T-cell (primary cell): Measurements from ENCODE around the gene C16orf54. TPM values are rescaled to one million over a fixed set of nuclear protein-coding genes. Genes with fewer than 3 reads are reported as not detected.
"Not testable (repeated sequence)": the region's sequence is repeated elsewhere in the genome, so short reads cannot be mapped to it uniquely, and the experiment has no call there.

Experiments
- ATAC-seq, 4 experiments: fragments of 200-7000 bp in 3 of 4; fragments of 150-1000 bp in 1 of 4; cut with Tn5 transposase; replicated peaks in 1 of 4; 1 replicate in 3 of 4; 2 replicates in 1 of 4; pipeline ENCODE4 v1.10.0; 2021; ENCODE audit warnings: moderate library complexity in 3 of 4, mild to moderate bottlenecking in 2 of 4, moderate number of reproducible peaks in 1 of 4
- CTCF ChIA-PET, 2 donors: fragments of 300-600 bp; sonication (Branson Sonifier 250); formaldehyde crosslinking; loops; one replicate each; lab custom pipeline; 2022; ENCODE audit warnings: antibody characterized with exemption in 2 of 2; lab: Charles Lee
- POLR2A ChIA-PET, 2 donors: fragments of 300-600 bp; sonication (Branson Sonifier 250); formaldehyde crosslinking; loops; one replicate each; lab custom pipeline; 2022; ENCODE audit warnings: antibody characterized with exemption in 2 of 2; lab: Charles Lee
- DNase-seq, 35 experiments: peaks; one replicate each; pipeline versions ENCODE4 v3.0.0 to v3.0.0-alpha.2; 2013 to 2023
- H3K27ac ChIP-seq: one replicate; pipeline ENCODE4 v1.5.1; 2013; ENCODE audit warnings: low read length
- H3K27me3 ChIP-seq, 2 experiments: replicated peaks in 1 of 2; 1 replicate in 1 of 2; 2 replicates in 1 of 2; pipeline versions ENCODE4 v1.6.1 to v1.7.0; 2013; ENCODE audit warnings: low read length in 1 of 2, mixed read lengths in 1 of 2; ENCODE audit not compliant: control insufficient read depth in 2 of 2, insufficient read depth in 2 of 2; ENCODE audit errors: extremely low read depth in 1 of 2
- H3K36me3 ChIP-seq, 2 donors: 1 replicate in 1 of 2; 2 replicates in 1 of 2; pipeline versions ENCODE4 v1.6.1 to v1.7.0; 2013; ENCODE audit warnings: low read length in 1 of 2; ENCODE audit not compliant: control insufficient read depth in 2 of 2, insufficient read depth in 1 of 2; ENCODE audit errors: extremely low read depth in 1 of 2
- H3K4me1 ChIP-seq, 2 experiments: 1 replicate in 1 of 2; 2 replicates in 1 of 2; pipeline versions ENCODE4 v1.6.1 to v1.7.0; 2013; ENCODE audit warnings: low read length in 2 of 2, mixed read lengths in 1 of 2; ENCODE audit not compliant: insufficient read depth in 2 of 2, control insufficient read depth in 1 of 2; ENCODE audit errors: extremely low read depth in 1 of 2
- H3K4me3 ChIP-seq, 2 donors: 1 replicate in 1 of 2; 2 replicates in 1 of 2; pipeline versions ENCODE4 v1.5.1 to v1.7.0; 2013; ENCODE audit warnings: mild to moderate bottlenecking in 2 of 2, low read length in 1 of 2, moderate library complexity in 1 of 2; ENCODE audit not compliant: control insufficient read depth in 1 of 2; ENCODE audit errors: extremely low read depth in 1 of 2
- H3K9me3 ChIP-seq: 2 replicates; pipeline ENCODE4 v1.7.0; 2013
- H3K27ac Mint-ChIP-seq, 2 donors: one replicate each; pipeline ENCODE4 v1.8.0; 2020 to 2021; ENCODE audit warnings: mild to moderate bottlenecking in 2 of 2, mixed read lengths in 2 of 2
- H3K27me3 Mint-ChIP-seq, 2 donors: one replicate each; pipeline ENCODE4 v1.8.0; 2021 to 2022; ENCODE audit warnings: mixed read lengths in 2 of 2
- H3K36me3 Mint-ChIP-seq: one replicate; pipeline ENCODE4 v1.8.0; 2021; ENCODE audit warnings: mixed read lengths
- H3K4me1 Mint-ChIP-seq, 3 donors: one replicate each; pipeline ENCODE4 v1.8.0; 2020 to 2022; ENCODE audit warnings: mixed read lengths in 3 of 3, mild to moderate bottlenecking in 1 of 3
- H3K4me3 Mint-ChIP-seq, 3 donors: one replicate each; pipeline ENCODE4 v1.8.0; 2020 to 2022; ENCODE audit warnings: mild to moderate bottlenecking in 3 of 3, mixed read lengths in 3 of 3, moderate library complexity in 3 of 3
- H3K9me3 Mint-ChIP-seq, 3 donors: one replicate each; pipeline ENCODE4 v1.8.0; 2020 to 2022; ENCODE audit warnings: mixed read lengths in 3 of 3
- WGBS: methylation state at CpG from one replicate; pipeline ENCODE4 v1.1.5; 2013; ENCODE audit warnings: missing lambda C conversion rate; ENCODE audit not compliant: insufficient coverage; 5-methylcytosine and 5-hydroxymethylcytosine counted together
- total RNA-seq, 35 experiments: library from RNA in 6 of 35; stranded (reverse) in 6 of 35; fragments of 120-200 nt in 1 of 35; gene quantifications; one replicate each; pipeline versions ENCODE4 v1.2.1 to v1.2.4 and lab custom pipeline; 2013 to 2026

C16orf54 gene
- total RNA-seq, 5 donors from 2014 or later (not counting 1 experiment from before 2014, with no cell fraction given), result 122 to 194 (median 142) TPM

GRCh38 chr16:29772330-29772729, 26.5 kb upstream of the C16orf54 start:
- ATAC-seq, H3K9me3 ChIP-seq, DNase-seq, H3K27me3 ChIP-seq, H3K4me1 ChIP-seq, H3K27ac ChIP-seq, H3K36me3 ChIP-seq, H3K27ac Mint-ChIP-seq, H3K36me3 Mint-ChIP-seq, H3K27me3 Mint-ChIP-seq, H3K4me3 Mint-ChIP-seq, POLR2A ChIA-PET, H3K9me3 Mint-ChIP-seq, H3K4me3 ChIP-seq: not testable (repeated sequence)
- CTCF ChIA-PET, result interaction anchor here (0.6 to 0.9 kb wide), 3 partner anchors 12 to 881 kb away, joined by 3 to 10 read pairs (median 5); no protein-coding TSS in a partner anchor
- H3K4me1 Mint-ChIP-seq, result peaks cover 4 to 22% (median 12%) of the 10 kb centered on the region in 3 donors
- WGBS, result 93% methylated on average over 6 of the region's 7 CpGs

GRCh38 chr16:29770250-29770929, 24.6 kb upstream of the C16orf54 start:
- no peaks in the 10 kb centered on the region for H3K36me3 ChIP-seq
- no peak for ATAC-seq
- H3K4me1 ChIP-seq, result no peaks in the 10 kb centered on the region
- H3K27me3 ChIP-seq, result no peaks in the 10 kb centered on the region
- Mint-ChIP-seq H3K36me3 (no peaks in the 10 kb centered on the region), H3K4me1 (peaks cover 7 to 29% (median 16%) of the 10 kb centered on the region in 3 donors), H3K4me3 (no peak overlapping the region), H3K9me3 (no peaks in the 10 kb centered on the region), H3K27ac (no peak overlapping the region), H3K27me3 (no peaks in the 10 kb centered on the region)
- DNase-seq, result no peak
- H3K4me3 ChIP-seq, result no peak overlapping the region
- POLR2A ChIA-PET, result no interaction called here
- no peak overlapping the region for H3K27ac ChIP-seq
- CTCF ChIA-PET, result interaction anchor here in 1 of 2 donors (0.5 kb wide), 1 partner anchor 345 kb away, joined by 4 read pairs; no protein-coding TSS in a partner anchor
- no peaks in the 10 kb centered on the region for H3K9me3 ChIP-seq
- WGBS, result no CpG with 5 or more reads among the region's 7 CpGs

DNA sequence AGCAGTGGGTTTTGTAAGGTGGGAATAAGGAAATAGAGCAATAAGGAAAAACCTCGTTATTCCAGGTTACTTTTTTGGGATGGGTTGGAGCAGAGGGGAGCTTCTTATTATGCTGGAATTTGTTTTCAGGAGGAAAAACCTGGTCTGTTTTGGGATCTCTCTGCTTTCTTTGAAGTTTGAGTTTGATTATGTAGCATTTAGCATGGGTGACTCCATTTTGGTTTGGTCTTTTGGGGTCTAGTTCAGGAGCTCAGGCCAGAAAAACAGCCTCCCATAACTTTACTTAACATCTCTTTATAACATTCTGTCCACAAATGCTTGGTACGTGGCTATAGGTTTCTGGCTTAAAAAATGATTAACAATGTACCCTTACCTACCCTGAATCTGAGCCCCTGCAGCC, 23.7 kb upstream of the C16orf54 start:
- Histone ChIP-seq H3K9me3 (no peaks in the 10 kb centered on the region), H3K27me3 (no peaks in the 10 kb centered on the region), H3K27ac (no peak overlapping the region), H3K4me3 (no peak overlapping the region), H3K36me3 (no peaks in the 10 kb centered on the region), H3K4me1 (no peaks in the 10 kb centered on the region)
- H3K4me3 Mint-ChIP-seq, result no peak overlapping the region
- H3K36me3 Mint-ChIP-seq, result no peaks in the 10 kb centered on the region
- WGBS, result 93% methylated on average over 2 of the region's 2 CpGs
- H3K27me3 Mint-ChIP-seq, result no peaks in the 10 kb centered on the region
- H3K4me1 Mint-ChIP-seq, result peaks cover 8 to 31% (median 17%) of the 10 kb centered on the region in 3 donors
- CTCF ChIA-PET, result no interaction called here
- POLR2A ChIA-PET, result interaction anchor here in 1 of 2 donors (0.6 kb wide), 1 partner anchor 379 kb away, joined by 3 read pairs; no protein-coding TSS in a partner anchor
- DNase-seq (no peak), ATAC-seq (no peak)
- no peaks in the 10 kb centered on the region for H3K9me3 Mint-ChIP-seq
- no peak overlapping the region for H3K27ac Mint-ChIP-seq

DNA sequence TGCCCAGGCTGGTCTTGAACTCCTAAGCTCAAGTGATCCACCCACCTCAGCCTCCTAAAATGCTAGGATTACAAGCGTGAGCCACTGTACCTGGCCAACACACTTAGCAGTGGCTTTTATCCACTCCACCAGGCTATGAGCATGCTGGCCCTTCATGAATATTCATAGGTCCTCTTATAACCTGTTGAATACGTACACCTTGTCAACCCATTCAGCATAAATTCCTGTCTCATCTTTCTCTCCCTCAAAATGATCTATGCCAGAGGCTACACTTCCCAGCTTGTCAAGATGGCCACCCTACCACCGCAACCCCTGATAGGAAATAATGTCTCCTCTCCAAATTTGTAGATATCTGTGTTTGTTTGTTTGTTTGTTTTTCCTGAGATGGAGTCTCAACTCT, 21.3 kb upstream of the C16orf54 start:
- no peak overlapping the region for H3K4me3 ChIP-seq
- peaks cover 0 to 3% of the 10 kb centered on the region in 2 experiments for H3K4me1 ChIP-seq
- H3K9me3 ChIP-seq, result no peaks in the 10 kb centered on the region
- no peaks in the 10 kb centered on the region for H3K36me3 Mint-ChIP-seq
- no peaks in the 10 kb centered on the region for H3K9me3 Mint-ChIP-seq
- H3K4me1 Mint-ChIP-seq, result peaks cover 8 to 32% (median 19%) of the 10 kb centered on the region in 3 donors
- H3K27me3 Mint-ChIP-seq, result no peaks in the 10 kb centered on the region
- no peak for DNase-seq
- no peaks in the 10 kb centered on the region for H3K27me3 ChIP-seq
- POLR2A ChIA-PET, result no interaction called here
- no peak overlapping the region for H3K4me3 Mint-ChIP-seq
- CTCF ChIA-PET, result no interaction called here
- H3K27ac ChIP-seq, result no peak overlapping the region
- H3K27ac Mint-ChIP-seq, result no peak overlapping the region
- ATAC-seq, result no peak
- WGBS, result 86% methylated on average over 2 of the region's 3 CpGs
- no peaks in the 10 kb centered on the region for H3K36me3 ChIP-seq

DNA sequence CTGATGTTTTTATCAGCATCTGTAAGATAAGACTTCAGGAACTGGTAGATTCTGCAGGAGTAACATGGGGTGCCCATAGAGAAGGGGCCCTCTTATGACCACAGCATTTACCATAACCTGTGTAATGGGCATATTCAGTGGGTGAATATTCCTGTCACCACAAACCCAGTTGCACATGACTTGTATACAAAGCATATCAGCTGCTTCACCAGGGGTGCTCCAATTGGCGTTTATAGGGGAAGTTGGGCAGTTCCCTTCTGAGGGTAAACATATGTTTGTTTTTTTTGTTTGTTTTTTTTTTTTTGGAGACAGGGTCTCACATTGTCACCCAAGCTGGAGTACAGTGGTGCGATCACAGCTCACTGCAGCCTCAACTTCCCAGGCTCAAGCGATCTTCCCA, 20.8 kb upstream of the C16orf54 start:
- Mint-ChIP-seq H3K27ac (no peak overlapping the region), H3K9me3 (no peaks in the 10 kb centered on the region), H3K27me3 (no peaks in the 10 kb centered on the region), H3K4me1 (peaks cover 8 to 32% (median 19%) of the 10 kb centered on the region in 3 donors), H3K4me3 (no peak overlapping the region), H3K36me3 (no peaks in the 10 kb centered on the region)
- Histone ChIP-seq H3K4me3 (no peak overlapping the region), H3K9me3 (no peaks in the 10 kb centered on the region), H3K4me1 (peaks cover 0 to 3% of the 10 kb centered on the region in 2 experiments), H3K27me3 (no peaks in the 10 kb centered on the region), H3K36me3 (no peaks in the 10 kb centered on the region), H3K27ac (no peak overlapping the region)
- ChIA-PET CTCF (no interaction called here), POLR2A (interaction anchor here in 1 of 2 donors (0.6 kb wide), 1 partner anchor 19 kb away, joined by 4 read pairs; no protein-coding TSS in a partner anchor)
- DNase-seq (no peak), ATAC-seq (no peak)
- WGBS, result no CpG with 5 or more reads among the region's 3 CpGs

GRCh38 chr16:29765167-29766032, 19.6 kb upstream of the C16orf54 start:
- no peak overlapping the region for H3K4me3 ChIP-seq
- no peak overlapping the region for H3K27ac ChIP-seq
- H3K4me1 ChIP-seq, result peaks cover 0 to 3% of the 10 kb centered on the region in 2 experiments
- no peaks in the 10 kb centered on the region for H3K27me3 ChIP-seq
- DNase-seq (no peak), ATAC-seq (no peak)
- WGBS, result 91% methylated on average over 11 of the region's 15 CpGs
- no peaks in the 10 kb centered on the region for H3K9me3 ChIP-seq
- no peaks in the 10 kb centered on the region for H3K36me3 ChIP-seq
- H3K27ac Mint-ChIP-seq, result no peak overlapping the region
- ChIA-PET CTCF (interaction anchor here in 1 of 2 donors (0.6 to 1.4 kb wide), 2 partner anchors 11 to 74 kb away, joined by 5 read pairs; no protein-coding TSS in a partner anchor), POLR2A (no interaction called here)
- H3K36me3 Mint-ChIP-seq, result no peaks in the 10 kb centered on the region
- H3K4me3 Mint-ChIP-seq, result no peak overlapping the region
- no peaks in the 10 kb centered on the region for H3K27me3 Mint-ChIP-seq
- H3K4me1 Mint-ChIP-seq, result peaks cover 7 to 30% (median 22%) of the 10 kb centered on the region in 3 donors
- H3K9me3 Mint-ChIP-seq, result no peaks in the 10 kb centered on the region
